ENCODE measurements around the gene USP47.
A peak's percentile ranks its signal among the peaks of the same experiment; 100 is the strongest.

The USP47 gene

DNA sequence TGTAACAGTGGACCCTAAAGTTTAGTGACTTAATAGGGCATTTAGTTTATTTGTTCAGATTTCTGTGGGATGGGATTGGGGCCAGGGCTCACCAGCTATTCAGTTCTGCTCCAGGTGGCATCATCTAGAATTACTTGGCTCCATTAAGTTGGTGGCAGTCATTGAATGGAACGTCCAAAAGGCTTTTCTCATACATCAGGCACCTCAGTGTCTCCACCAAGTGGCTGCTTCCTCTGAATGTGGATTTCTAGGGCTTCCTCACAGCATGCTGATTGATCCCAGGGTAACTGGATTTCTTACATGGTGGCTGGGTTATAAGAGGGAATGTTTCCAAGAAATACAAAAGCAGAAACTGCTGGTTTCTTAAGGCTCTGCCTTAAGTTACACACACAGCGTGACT lies 34.7 kb downstream of the USP47 start:
- DNase-seq (ENCODE audit: low read depth), result no peak
- TF ChIP-seq, protein P1, sequence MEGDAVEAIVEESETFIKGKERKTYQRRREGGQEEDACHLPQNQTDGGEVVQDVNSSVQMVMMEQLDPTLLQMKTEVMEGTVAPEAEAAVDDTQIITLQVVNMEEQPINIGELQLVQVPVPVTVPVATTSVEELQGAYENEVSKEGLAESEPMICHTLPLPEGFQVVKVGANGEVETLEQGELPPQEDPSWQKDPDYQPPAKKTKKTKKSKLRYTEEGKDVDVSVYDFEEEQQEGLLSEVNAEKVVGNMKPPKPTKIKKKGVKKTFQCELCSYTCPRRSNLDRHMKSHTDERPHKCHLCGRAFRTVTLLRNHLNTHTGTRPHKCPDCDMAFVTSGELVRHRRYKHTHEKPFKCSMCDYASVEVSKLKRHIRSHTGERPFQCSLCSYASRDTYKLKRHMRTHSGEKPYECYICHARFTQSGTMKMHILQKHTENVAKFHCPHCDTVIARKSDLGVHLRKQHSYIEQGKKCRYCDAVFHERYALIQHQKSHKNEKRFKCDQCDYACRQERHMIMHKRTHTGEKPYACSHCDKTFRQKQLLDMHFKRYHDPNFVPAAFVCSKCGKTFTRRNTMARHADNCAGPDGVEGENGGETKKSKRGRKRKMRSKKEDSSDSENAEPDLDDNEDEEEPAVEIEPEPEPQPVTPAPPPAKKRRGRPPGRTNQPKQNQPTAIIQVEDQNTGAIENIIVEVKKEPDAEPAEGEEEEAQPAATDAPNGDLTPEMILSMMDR (IDR thresholded peaks at IDR 0.05; ENCODE audit: insufficient read depth, low read depth, low read length, missing control alignments), result no peak
- H3K4me3 ChIP-seq (ENCODE audit: low read depth, low read length), result no peak overlapping the region

DNA sequence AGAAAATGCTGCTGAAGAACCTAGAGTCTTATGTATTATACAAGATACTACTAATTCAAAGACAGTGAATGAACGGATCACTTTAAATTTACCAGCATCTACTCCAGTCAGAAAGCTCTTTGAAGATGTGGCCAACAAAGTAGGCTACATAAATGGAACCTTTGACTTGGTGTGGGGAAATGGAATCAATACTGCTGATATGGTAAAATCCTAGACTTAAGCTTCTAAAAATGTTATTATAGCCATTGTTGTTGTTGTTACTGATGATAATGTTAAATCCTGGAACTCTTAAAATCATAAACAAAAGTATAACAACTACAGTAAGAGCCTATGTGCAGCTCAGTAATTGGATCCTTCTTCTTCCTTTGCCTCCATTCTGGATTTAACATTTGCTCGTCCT lies 38.4 kb downstream of the USP47 start:
- DNase-seq (ENCODE audit: low read depth), result no peak
- TF ChIP-seq, protein P1 (IDR thresholded peaks at IDR 0.05; ENCODE audit: insufficient read depth, low read depth, low read length, missing control alignments), result no peak
- no peak overlapping the region for H3K4me3 ChIP-seq (ENCODE audit: low read depth, low read length)

DNA sequence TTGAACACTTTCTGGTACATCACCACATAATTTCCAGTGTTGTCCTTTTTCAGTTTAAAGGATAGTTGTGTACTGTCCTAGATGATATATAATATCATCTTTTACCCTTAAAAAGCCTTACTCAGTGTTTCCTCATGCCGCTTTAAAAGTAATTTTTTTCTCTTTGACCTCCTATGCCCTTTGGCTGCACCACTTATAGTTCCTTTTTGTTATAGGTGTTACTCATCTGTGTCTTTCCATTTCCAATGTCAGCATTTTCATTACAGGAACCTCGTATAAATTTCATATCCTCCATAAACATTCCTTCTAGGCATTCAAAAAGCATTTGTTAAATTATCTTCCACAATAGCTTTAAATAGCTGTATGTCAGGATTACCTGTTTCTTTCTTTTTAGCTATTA lies 40.8 kb downstream of the USP47 start:
- no peak for DNase-seq (ENCODE audit: low read depth)
- TF ChIP-seq, protein P1 (IDR thresholded peaks at IDR 0.05; ENCODE audit: insufficient read depth, low read depth, low read length, missing control alignments), result no peak
- no peak overlapping the region for H3K4me3 ChIP-seq (ENCODE audit: low read depth, low read length)

DNA sequence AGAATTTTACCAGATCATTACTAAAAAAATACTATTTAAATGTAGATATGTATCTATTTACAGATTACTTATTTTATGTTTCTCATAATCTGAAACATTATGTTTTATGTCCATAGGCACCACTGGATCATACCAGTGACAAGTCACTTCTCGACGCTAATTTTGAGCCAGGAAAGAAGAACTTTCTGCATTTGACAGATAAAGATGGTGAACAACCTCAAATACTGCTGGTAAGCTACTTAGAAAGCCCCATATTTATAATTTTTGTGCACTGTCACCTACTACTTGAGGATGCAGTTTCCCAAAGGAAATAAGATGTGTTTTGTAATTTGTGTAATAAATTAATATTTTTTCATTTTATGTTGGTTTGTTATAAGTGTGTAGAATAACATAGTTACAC lies 42.6 kb downstream of the USP47 start:
- TF ChIP-seq, protein P1 (IDR thresholded peaks at IDR 0.05; ENCODE audit: insufficient read depth, low read depth, low read length, missing control alignments), result no peak
- no peak for DNase-seq (ENCODE audit: low read depth)
- H3K4me3 ChIP-seq (ENCODE audit: low read depth, low read length), result no peak overlapping the region

DNA sequence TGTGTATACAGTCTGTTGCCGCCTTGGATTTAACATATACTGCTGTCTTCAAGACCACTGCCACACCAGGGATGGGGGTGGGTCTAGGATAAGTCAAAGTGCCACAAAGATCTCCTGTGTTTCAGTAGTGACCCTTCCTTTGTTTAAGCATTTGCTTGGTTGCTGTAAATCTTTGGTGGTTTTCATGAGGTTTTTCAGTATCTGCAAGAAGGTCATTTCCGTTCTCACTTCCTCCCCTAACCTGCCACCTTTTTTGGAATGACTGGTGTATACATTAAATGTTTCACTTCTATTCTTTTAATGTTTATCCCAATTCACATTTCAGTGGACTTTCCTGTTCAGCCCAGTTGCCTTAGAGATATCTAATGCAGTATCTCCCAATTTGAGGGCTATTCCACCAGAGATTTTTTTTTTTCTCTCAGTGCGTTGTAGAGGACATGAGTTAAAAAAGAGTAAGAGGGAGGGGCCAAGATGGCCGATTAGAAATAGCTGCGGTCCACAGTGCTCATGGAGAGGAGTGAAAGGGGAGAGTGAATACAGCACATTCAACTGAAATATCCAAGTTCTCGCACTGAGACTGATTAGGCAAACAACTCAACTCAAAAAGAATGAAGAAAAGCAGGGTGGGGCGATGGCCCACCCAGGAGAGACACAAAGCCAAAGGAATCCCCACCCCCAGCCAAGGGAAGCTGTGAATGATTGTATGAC lies 43.2 kb downstream of the USP47 start:
- TF ChIP-seq, protein P1 (IDR thresholded peaks at IDR 0.05; ENCODE audit: insufficient read depth, low read depth, low read length, missing control alignments), result no peak
- H3K4me3 ChIP-seq (ENCODE audit: low read depth, low read length), result no peak overlapping the region

DNA sequence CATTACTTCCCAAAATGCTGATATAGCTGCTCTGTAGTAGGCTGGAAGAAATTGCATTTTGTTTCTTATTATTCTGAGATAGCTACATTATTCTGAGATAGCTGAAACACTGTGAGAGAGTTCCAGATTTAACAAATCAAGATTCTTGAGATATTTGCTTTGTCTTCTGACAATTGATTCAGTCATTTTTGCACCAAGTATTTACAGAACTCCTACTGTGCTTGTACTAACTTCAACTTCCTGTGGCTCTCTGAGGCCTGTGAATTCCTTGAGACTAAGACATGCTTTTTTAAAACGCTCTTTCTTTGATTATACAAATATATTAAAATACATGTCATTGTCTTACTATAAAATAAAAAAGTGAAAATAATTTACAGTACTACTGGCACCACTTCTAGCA lies 52.7 kb downstream of the USP47 start:
- no peak overlapping the region for H3K4me3 ChIP-seq (ENCODE audit: low read depth, low read length)
- TF ChIP-seq, protein P1 (IDR thresholded peaks at IDR 0.05; ENCODE audit: insufficient read depth, low read depth, low read length, missing control alignments), result no peak
- DNase-seq (ENCODE audit: low read depth), result no peak

More for the DNA sequence above, 43.2 kb downstream of the USP47 start:
- DNase-seq (ENCODE audit: low read depth), result peak; percentile 73

DNA sequence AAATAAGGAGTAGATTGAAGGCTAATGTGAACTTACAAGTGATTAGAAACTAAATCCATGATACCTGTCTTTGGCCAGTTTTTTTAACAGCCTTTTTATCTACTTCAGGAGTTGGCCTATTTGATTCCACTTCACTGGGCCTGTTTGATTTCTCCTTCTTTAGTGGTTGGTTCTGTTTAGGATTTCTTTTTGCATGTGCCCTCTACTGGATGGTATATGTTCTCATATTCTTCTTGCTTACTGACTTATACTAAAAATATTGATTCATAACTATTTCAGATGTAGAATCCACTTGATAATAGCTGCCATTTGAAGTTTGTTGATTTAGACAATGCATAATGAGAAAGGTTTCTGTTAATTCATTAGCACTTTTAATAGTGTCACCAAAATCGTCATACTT lies 53.9 kb downstream of the USP47 start:
- H3K4me3 ChIP-seq (ENCODE audit: low read depth, low read length), result no peak overlapping the region
- TF ChIP-seq, protein P1 (IDR thresholded peaks at IDR 0.05; ENCODE audit: insufficient read depth, low read depth, low read length, missing control alignments), result no peak
- no peak for DNase-seq (ENCODE audit: low read depth)

All from GM12865 (cell line).